Tibial nerve (tissue), 4 donors: ENCODE data around the gene ZNF485. TPM values are rescaled to one million over a fixed set of nuclear protein-coding genes. Genes with fewer than 3 reads are reported as not detected.
"Not testable (repeated sequence)": the region's sequence is repeated elsewhere in the genome, so short reads cannot be mapped to it uniquely, and the experiment has no call there.

Experiments
- DNase-seq, 2 donors: peaks; one replicate each; pipeline ENCODE4 v3.0.0-alpha.2; 2019; ENCODE audit warnings: low spot score in 2 of 2
- H3K27ac ChIP-seq, 4 donors: fragments of 200-600 bp; sonication (generic) in 3 of 4; one replicate each; pipeline ENCODE4 v1.5.1; 2017 to 2019; ENCODE audit warnings: mild to moderate bottlenecking in 1 of 4
- H3K27me3 ChIP-seq, 2 donors: fragments of 200-600 bp; sonication (generic) in 1 of 2; one replicate each; pipeline versions ENCODE4 v1.5.1 to v1.6.0; 2017 to 2019
- H3K36me3 ChIP-seq, 3 donors: fragments of 200-600 bp; sonication (generic); one replicate each; pipeline ENCODE4 v1.5.1; 2018 to 2019
- H3K4me1 ChIP-seq, 4 donors: fragments of 200-600 bp; sonication (generic) in 3 of 4; one replicate each; pipeline ENCODE4 v1.5.1; 2017 to 2019
- H3K4me3 ChIP-seq, 4 donors: fragments of 200-600 bp; sonication (generic) in 3 of 4; one replicate each; pipeline ENCODE4 v1.5.1; 2017 to 2019; ENCODE audit warnings: mild to moderate bottlenecking in 1 of 4, moderate library complexity in 1 of 4
- H3K9me3 ChIP-seq, 4 donors: fragments of 200-600 bp; sonication (generic) in 3 of 4; one replicate each; pipeline ENCODE4 v1.5.1; 2017 to 2019
- EP300 ChIP-seq, 2 donors: sonication (generic); formaldehyde crosslinking; IDR thresholded peaks; one replicate each; pipeline ENCODE4 v1.6.1; 2017; ENCODE audit warnings: antibody characterized with exemption in 2 of 2, mild to moderate bottlenecking in 1 of 2
- POLR2A ChIP-seq, 2 donors: fragments of 450-650 bp; IDR thresholded peaks; one replicate each; pipeline ENCODE4 v1.6.1; 2017; ENCODE audit warnings: antibody characterized with exemption in 2 of 2, mild to moderate bottlenecking in 2 of 2, moderate library complexity in 2 of 2
- WGBS, 2 donors: methylation state at CpG; one replicate each; pipeline ENCODE4 v1.1.5; 2018; 5-methylcytosine and 5-hydroxymethylcytosine counted together
- total RNA-seq, 4 donors: library from RNA; depleted of rRNA; stranded (reverse); fragments of >200 nt; gene quantifications; one replicate each; pipeline ENCODE4 v1.1.0, GENCODE V29; 2016
- TF ChIP-seq, protein P1 (sequence below), 5 experiments: fragments of 200-600 bp in 3 of 5; fragments of 450-650 bp in 2 of 5; sonication (generic) in 3 of 5; IDR thresholded peaks; one replicate each; pipeline ENCODE4 v1.5.1; 2016 to 2019; ENCODE audit warnings: antibody characterized with exemption in 5 of 5, mild to moderate bottlenecking in 3 of 5, moderate library complexity in 2 of 5

ZNF485 gene
- total RNA-seq, 4 donors from 2014 or later = 2.4 to 9.6 (median 6.9) TPM

DNA sequence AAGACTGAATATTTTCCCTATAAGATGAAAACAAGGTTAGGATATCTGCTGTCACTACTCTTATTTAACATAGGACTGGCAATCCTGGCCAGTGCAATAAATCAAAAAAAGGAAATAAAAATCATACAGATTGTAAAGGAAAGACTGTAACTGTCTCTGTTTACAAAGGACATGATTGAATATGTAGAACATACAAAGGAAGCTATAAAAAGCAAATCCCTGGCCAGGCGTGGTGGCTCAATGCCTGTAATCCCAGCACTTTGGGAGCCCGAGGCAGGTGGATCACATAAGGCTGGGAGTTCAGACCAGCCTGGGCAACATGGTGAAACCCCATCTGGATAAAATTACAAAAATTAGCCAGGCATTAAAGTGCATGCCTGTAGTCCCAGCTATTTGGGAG lies 15.8 kb downstream of the ZNF485 start:
- no peaks in the 10 kb centered on the region for H3K27me3 ChIP-seq
- peaks cover 0 to 17% (median 0%) of the 10 kb centered on the region in 3 donors for H3K36me3 ChIP-seq
- no peak overlapping the region for H3K27ac ChIP-seq
- 46 to 54% methylated on average over 2 of the region's 2 CpGs for WGBS, 2 donors
- TF ChIP-seq, protein P1, sequence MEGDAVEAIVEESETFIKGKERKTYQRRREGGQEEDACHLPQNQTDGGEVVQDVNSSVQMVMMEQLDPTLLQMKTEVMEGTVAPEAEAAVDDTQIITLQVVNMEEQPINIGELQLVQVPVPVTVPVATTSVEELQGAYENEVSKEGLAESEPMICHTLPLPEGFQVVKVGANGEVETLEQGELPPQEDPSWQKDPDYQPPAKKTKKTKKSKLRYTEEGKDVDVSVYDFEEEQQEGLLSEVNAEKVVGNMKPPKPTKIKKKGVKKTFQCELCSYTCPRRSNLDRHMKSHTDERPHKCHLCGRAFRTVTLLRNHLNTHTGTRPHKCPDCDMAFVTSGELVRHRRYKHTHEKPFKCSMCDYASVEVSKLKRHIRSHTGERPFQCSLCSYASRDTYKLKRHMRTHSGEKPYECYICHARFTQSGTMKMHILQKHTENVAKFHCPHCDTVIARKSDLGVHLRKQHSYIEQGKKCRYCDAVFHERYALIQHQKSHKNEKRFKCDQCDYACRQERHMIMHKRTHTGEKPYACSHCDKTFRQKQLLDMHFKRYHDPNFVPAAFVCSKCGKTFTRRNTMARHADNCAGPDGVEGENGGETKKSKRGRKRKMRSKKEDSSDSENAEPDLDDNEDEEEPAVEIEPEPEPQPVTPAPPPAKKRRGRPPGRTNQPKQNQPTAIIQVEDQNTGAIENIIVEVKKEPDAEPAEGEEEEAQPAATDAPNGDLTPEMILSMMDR (IDR thresholded peaks at IDR 0.05) = no peak
- TF ChIP-seq EP300 (IDR thresholded peaks at IDR 0.05) = no peak
- no peak for TF ChIP-seq POLR2A (IDR thresholded peaks at IDR 0.05)
- no peak for DNase-seq
- no peak overlapping the region for H3K4me3 ChIP-seq
- H3K4me1 ChIP-seq = no peaks in the 10 kb centered on the region
- H3K9me3 ChIP-seq = peaks cover 0 to 23% (median 5%) of the 10 kb centered on the region in 4 donors

DNA sequence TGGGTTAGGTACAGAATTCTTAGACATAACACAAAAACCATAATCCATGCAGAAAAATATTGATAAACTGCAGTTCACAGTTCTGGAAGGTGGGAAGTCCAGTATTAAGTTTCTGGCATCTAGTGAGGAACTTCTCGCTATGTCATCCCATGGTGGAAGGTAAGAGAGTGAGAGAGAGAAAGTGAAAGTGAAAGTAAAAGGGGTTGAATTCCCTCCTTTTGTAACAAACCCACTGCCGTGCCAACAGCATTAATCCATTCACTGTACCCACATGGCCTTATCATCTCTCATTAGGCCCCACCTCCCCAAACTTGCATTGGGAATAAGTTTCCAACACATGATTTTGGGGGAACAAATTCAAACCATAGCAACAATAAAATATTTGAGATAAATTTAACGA lies 17.1 kb downstream of the ZNF485 start:
- Histone ChIP-seq H3K27me3 (no peaks in the 10 kb centered on the region), H3K9me3 (peaks cover 0 to 15% (median 2%) of the 10 kb centered on the region in 4 donors), H3K4me3 (peak overlapping the region in 1 of 4 donors; percentile 20), H3K36me3 (peaks cover 0 to 6% (median 0%) of the 10 kb centered on the region in 3 donors), H3K4me1 (no peaks in the 10 kb centered on the region), H3K27ac (peak overlapping the region in 1 of 4 donors; percentile 18)
- DNase-seq = no peak
- WGBS, 2 donors = 56 to 57% methylated on average over 3 of the region's 3 CpGs
- TF ChIP-seq EP300 (IDR thresholded peaks at IDR 0.05) (no peak), POLR2A (IDR thresholded peaks at IDR 0.05) (no peak)
- TF ChIP-seq, protein P1 (IDR thresholded peaks at IDR 0.05) = no peak

DNA sequence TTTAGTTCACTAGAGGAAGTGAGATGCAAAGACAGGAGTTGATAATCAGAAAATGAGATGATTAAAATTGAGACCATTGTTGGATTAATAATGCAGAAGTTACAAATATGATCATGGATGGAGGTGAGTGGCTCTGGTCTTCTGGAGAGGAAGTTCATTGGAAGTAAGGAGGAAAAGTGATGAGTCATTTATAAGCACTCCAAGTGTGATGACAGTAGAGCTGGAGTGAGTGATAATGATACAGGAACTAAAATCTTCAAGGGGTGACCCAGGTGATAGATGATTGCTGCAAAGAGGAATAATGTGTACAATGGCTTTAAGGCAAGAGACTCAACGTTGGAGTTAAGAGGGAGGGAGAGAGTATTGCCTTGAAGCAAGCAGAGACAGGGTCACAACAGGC lies 21.7 kb downstream of the ZNF485 start:
- Histone ChIP-seq H3K4me3 (no peak overlapping the region), H3K36me3 (no peaks in the 10 kb centered on the region), H3K9me3 (peaks cover 0 to 24% (median 2%) of the 10 kb centered on the region in 4 donors), H3K4me1 (no peaks in the 10 kb centered on the region), H3K27me3 (no peaks in the 10 kb centered on the region), H3K27ac (no peak overlapping the region)
- TF ChIP-seq EP300 (IDR thresholded peaks at IDR 0.05) (no peak), POLR2A (IDR thresholded peaks at IDR 0.05) (no peak)
- TF ChIP-seq, protein P1 (IDR thresholded peaks at IDR 0.05) = no peak
- no peak for DNase-seq
- 38 to 48% methylated on average over 1 of the region's 1 CpG for WGBS, 2 donors

DNA sequence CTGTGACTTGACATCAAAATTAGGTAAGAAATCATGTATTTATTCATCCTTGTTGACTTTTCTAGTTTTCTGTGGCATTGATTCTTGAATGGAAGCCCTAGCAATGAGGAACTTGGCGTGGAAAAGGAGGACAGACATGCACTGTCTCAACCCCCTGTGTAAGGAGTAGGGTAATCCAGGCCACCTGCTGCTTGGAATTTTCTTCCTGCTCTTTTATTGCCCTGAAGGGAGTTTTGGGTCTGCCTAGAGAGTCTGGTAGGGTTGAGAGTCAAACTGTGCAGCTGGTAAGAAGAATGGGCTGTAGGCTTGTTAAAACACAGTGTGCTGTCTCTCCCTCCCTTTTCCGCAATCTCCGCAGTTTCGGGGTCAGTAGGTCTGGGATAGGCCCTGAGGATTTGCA lies 22.7 kb downstream of the ZNF485 start:
- DNase-seq = no peak
- 70 to 75% methylated on average over 4 of the region's 4 CpGs for WGBS, 2 donors

DNA sequence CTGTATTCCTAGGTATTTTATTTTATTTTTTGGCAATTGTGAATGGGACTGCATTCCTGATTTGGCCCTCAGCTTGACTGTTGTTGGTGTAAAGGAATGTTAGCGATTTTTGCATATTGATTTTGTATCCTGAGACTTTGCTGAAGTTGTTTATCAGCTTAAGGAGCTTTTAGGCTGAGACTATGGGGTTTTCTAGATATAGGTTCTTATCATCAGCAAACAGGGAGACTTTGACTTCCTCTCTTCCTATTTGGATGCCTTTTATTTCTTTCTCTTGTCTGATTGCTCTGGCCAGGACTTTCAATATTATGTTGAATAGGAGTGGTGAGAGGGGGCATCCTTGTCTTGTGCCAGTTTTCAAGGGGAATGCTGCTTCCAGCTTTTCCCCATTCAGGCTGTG lies 29.6 kb downstream of the ZNF485 start:
- not testable (repeated sequence) for H3K4me3 ChIP-seq, DNase-seq, H3K27me3 ChIP-seq, H3K36me3 ChIP-seq, H3K27ac ChIP-seq, H3K4me1 ChIP-seq
- peaks cover 0 to 91% (median 15%) of the 10 kb centered on the region in 4 donors for H3K9me3 ChIP-seq
- WGBS, 2 donors = 67 to 80% methylated on average over 1 of the region's 1 CpG

More for the DNA sequence above, 22.7 kb downstream of the ZNF485 start:
- no peaks in the 10 kb centered on the region for H3K36me3 ChIP-seq
- no peaks in the 10 kb centered on the region for H3K27me3 ChIP-seq
- peaks cover 0 to 34% (median under 1%) of the 10 kb centered on the region in 4 donors for H3K9me3 ChIP-seq
- H3K4me3 ChIP-seq = no peak overlapping the region
- TF ChIP-seq EP300 (IDR thresholded peaks at IDR 0.05) = no peak
- TF ChIP-seq, protein P1 (IDR thresholded peaks at IDR 0.05) = no peak
- TF ChIP-seq POLR2A (IDR thresholded peaks at IDR 0.05) = no peak
- H3K4me1 ChIP-seq = no peaks in the 10 kb centered on the region
- no peak overlapping the region for H3K27ac ChIP-seq

DNA sequence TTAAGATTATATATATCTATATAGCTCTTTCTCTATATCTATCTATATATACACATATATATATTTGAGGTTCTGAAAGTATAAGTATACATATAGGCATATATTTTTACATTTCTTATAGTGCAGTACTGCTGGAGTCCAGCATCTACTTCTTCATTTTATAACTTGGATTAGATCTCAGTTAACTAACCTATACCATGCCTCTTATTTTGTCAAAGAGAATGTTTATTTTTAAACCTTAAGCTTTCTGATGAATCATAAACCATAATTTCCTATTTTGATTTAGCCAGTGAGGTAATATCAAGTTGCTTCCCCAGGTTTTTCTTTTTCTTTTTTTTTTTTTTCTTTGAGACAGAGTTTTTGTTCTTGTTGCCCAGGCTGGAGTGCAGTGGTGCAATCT lies 34.4 kb downstream of the ZNF485 start:
- TF ChIP-seq EP300 (IDR thresholded peaks at IDR 0.05) (no peak), POLR2A (IDR thresholded peaks at IDR 0.05) (no peak)
- TF ChIP-seq, protein P1 (IDR thresholded peaks at IDR 0.05) = no peak
- H3K4me1 ChIP-seq = no peaks in the 10 kb centered on the region
- no peaks in the 10 kb centered on the region for H3K27me3 ChIP-seq
- no peak overlapping the region for H3K27ac ChIP-seq
- peaks cover 7 to 99% (median 37%) of the 10 kb centered on the region in 4 donors for H3K9me3 ChIP-seq
- peaks cover 5 to 47% (median 18%) of the 10 kb centered on the region in 3 donors for H3K36me3 ChIP-seq
- no peak for DNase-seq
- H3K4me3 ChIP-seq = no peak overlapping the region
